NT2/D1 (cell line): ENCODE measurements around the gene MUC6.

Experiments
- SUZ12 ChIP-seq: IDR thresholded peaks from 2 replicates; pipeline ENCODE4 v1.6.1; 2011; ENCODE audit not compliant: insufficient read length, insufficient read depth; ENCODE audit errors: extremely low read depth
- YY1 ChIP-seq: IDR thresholded peaks from 2 replicates; pipeline ENCODE4 v1.6.1; 2011; ENCODE audit not compliant: insufficient read length, insufficient read depth
- ZNF274 ChIP-seq: IDR thresholded peaks from 2 replicates; pipeline ENCODE4 v1.6.1; 2011; ENCODE audit warnings: mild to moderate bottlenecking, low read depth, low read length

GRCh38 chr11:1030556-1030955 is 6.0 kb downstream of the MUC6 start:
- TF ChIP-seq YY1 (no peak), ZNF274 (no peak), SUZ12 (no peak)
